GM19025 (cell line): Measurements from ENCODE around the gene MRFAP1.

Experiments used
- ATAC-seq: cut with Tn5 transposase; IDR thresholded peaks from one replicate; pipeline ENCODE4 v1.9.1; 2021; ENCODE audit warnings: mild to moderate bottlenecking, low read depth, moderate library complexity; ENCODE audit not compliant: unreplicated experiment

The MRFAP1 gene

DNA sequence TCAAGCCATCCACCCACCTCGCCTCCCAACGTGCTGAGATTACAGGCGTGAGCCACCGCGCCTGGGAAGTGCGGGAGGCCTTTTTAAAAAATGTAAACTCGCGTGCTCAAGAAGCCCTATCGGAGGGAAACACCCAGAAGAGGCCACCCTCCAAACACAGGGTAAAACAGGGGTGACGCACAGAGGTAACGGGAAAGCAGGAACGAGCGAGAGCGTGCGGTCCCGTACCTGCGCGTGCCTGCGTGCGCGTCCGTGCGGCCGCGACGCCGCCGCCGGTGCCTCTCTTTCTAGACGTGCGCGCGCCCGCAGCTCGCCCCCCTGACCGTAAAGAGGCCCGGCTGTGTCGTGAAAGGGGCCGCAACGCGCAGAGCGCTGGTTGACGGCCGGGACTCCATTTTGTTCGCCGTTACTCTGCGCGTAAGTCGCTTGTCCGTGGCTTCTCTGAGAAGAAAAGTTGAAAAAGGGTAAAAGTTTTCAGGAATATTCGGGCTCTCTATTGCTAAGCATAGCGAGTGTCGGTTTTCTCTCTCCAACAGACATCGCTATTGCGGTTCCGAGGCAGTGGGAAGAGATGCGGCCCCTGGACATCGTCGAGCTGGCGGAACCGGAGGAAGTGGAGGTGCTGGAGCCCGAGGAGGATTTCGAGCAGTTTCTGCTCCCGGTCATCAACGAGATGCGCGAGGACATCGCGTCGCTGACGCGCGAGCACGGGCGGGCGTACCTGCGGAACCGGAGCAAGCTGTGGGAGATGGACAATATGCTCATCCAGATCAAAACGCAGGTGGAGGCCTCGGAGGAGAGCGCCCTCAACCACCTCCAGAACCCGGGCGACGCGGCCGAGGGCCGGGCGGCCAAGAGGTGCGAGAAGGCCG is at the start of gene MRFAP1:
TSS of gene MRFAP1 (plus strand) at position 394 of the 872 bp plus-strand sequence. CDS start at position 572, 178 bp downstream.
- peak; percentile 76 for ATAC-seq

DNA sequence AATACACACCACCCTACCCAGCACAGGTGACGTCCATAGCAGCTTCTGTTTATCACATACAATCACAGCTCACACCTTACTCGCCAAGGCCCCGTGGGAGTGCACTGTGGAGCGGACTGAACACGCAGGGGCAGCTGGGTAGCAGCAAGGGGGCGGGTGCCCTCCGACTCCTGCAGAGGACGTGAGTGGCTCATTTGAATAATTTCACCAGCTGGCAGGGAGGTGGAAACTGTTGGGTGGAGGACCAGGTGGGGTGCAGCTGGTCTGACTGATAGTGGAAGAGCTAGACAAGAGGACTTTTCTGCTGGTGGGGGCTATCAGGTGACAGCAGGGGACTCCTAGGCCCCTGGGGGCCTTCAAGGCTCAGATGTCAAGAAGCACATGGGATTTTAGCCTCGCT is 49.2 kb upstream of the MRFAP1 start:
- ATAC-seq, result peak; percentile 55

DNA sequence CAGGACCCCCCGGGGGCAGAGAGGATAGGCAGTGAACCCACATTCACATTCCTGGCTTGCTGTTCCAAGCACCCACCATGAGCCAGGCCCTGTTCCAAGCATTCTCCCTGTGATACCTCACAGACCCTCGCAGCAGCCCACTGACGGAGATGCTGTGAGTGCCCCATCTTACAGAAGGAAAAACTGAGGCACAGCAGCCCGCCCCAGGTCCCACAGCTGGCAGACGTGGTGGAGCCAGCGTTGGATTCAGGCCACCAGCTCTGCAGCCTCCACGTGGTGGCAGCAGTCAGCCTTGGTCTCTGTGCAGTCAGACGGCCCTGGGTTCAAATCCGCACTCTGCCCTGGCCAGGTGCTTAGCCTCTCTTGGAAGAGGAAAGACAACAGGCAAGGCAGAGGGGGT is 48.7 kb upstream of the MRFAP1 start:
- ATAC-seq, result no peak

DNA sequence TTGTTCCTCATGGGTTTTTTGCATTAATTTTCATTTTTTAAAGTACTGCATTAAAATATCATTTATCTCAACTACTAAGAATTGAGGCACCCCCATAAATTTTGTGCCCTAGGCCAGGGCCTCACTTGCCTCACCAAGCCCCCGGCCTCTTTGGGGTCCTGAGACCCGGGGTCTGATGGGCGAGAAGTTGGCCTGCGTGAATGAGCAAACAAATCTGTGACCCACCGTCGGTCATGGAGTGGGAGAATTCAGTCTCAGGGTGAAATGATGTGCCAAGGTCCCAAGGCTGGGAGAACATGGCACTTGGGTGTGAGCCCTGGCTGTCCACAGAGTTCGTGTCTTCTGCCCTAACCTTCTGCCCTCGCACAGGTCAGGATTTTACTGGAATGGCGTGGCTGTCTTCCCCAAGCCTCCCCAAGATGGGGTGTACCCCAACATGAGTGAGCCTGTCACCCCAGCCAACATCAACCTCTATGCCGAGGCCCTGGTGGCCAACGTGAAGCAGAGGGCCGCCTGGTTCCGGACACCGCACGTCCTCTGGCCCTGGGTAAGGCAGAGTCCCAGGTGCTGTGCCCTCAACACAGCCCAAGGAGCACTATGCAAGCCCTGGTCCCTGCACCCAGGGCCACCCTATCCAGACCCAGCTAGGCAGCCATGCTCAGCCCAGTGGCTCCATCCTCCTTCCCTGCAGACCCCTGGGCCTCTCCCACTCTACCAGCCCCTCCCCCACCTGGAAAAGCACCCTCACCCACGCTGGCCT is 47.5 kb upstream of the MRFAP1 start:
- no peak for ATAC-seq

DNA sequence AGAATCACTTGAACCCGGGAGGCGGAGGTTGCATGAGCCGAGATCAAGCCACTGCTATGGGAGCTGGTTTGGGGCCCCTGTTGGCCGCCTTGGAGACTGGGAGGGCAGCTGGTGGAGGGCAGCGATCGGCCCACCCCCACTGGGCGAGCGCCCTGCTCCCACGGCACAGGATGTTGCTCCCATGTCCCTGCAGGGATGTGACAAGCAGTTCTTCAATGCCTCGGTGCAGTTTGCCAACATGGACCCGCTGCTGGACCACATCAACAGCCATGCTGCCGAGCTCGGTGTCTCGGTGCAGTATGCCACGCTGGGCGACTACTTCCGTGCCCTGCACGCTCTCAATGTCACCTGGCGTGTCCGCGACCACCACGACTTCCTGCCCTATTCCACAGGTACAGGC is 46.1 kb upstream of the MRFAP1 start:
- ATAC-seq, result no peak

DNA sequence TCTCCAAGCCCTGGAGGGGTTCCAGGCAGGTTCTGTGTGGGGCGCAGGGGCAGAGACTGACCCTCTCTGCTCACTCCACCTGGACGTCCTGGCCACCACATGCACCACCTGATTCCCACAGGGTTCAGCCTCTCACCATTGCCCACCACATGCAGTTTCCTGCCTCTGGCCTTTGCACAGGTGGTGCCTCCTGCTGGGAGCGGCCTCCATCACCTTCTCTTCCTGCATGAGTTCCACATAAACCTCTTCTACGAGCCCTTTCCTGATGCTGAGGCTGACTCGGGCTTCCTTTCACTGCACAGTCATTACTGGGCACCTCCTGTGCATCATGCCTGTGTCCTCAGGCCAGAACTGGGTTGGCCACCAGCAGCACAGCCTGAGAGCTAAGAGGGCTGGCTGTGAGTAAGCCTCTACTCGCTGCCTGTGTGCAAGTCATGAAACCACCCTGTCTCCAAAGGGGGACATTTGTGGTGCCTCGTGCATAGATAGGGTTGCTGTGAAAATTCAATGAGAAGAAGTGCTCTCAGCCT is 45.6 kb upstream of the MRFAP1 start:
- no peak for ATAC-seq

DNA sequence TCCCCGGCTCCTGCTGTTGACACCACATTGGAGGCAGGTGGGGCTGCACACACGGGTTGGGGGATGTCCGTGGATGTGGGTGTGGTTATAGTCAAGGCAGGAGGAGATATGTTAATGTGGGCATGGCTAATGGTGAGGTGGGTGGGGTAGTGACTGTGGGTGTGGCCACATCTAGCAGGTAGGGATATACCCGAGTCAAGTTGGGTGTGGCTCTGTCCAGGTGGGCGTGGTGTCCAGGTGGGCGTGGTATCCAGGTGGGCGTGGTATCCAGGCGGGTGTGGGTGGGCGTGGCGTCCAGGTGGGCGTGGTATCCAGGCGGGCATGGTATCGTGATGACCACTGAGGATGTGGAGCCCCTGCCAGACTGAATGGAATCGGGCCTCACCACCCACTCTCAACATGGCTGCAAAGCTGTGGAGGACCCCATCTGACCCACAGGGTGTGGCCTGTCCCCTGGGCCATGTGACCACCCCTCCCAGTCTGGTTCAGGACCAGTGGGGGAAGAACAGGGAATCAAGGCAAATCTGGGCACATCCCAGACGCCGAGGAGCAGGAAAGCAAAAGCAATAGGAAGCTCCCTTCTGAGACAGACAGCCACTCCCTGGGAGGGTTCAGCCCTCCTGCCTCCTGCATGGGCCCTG is 44.5 kb upstream of the MRFAP1 start:
- ATAC-seq, result no peak

DNA sequence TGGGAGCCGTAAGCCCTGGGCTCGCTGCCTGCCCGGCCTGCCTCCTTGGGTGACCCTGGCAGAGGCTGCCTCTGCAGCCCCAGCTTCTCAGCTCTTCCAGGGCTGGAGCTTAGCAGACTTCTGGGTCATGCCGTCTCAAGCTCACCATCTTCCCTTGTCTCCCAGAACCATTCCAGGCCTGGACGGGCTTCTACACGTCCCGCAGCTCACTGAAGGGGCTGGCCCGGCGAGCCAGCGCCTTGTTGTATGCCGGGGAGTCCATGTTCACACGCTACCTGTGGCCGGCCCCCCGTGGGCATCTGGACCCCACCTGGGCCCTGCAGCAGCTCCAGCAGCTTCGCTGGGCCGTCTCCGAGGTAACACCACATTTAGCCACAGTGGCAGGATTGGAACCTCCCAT is 43.5 kb upstream of the MRFAP1 start:
- ATAC-seq, result no peak

DNA sequence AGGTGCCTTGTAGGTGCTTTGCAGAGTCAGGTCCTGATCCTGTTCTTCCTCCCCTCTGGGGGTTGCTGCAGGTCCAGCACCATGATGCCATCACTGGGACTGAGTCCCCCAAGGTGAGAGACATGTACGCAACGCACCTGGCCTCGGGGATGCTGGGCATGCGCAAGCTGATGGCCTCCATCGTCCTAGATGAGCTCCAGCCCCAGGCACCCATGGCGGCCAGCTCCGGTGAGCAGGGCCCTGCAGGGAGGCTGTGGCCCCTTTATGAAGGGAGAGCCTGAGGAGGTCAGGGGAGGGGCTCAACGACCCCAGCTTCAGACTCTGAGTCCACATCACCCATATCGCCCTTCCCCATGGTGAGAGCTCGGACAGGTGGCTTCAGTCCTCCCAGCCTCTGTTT is 42.4 kb upstream of the MRFAP1 start:
- no peak for ATAC-seq

DNA sequence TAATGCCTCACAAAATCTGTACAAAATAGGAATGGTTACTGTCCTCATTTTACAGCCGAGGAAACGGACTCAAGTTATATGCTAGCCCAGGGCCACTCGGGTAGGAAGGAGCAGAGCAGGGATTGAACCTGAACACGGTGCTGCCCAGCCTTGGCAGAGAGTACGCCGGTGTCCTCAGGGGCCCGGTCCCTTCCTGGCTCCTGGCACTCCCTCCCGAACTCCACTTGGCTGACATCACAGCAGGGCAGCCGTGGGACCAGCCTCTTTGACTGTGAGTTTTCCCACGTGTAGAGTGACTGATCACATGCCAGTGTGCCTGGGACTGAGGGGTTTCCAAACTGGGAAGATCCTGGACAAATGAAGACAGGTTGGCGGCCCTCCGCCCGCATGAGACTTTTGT is 41.8 kb upstream of the MRFAP1 start:
- ATAC-seq, result no peak

DNA sequence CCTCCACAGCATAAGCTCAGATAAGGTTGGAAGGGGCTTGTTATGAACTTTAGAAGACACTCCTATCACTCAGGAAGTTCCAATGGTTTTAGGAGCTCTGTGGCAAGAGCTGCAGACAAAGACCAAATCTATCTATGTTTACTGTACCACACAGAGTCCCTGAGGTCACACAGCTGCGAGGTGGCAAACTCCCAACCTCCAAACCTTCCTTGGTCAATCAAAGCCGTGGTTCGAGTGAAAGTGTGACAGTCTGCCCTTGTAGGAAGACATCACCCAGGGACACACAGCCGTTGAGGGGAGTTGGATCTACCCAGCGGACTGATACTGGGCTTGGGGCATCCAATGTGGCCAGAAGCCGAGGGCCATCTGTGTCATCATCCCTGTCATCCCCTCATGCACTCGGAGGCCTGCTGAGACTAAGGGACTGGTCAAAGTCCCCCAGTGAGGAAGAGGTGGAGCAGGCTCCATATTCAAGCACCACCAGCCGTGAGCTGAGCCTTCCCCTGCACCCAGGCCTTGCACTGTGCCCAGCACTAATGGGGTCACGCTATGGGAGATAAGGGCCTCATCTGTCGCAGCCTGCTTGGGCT is 38.7 kb upstream of the MRFAP1 start:
- no peak for ATAC-seq

DNA sequence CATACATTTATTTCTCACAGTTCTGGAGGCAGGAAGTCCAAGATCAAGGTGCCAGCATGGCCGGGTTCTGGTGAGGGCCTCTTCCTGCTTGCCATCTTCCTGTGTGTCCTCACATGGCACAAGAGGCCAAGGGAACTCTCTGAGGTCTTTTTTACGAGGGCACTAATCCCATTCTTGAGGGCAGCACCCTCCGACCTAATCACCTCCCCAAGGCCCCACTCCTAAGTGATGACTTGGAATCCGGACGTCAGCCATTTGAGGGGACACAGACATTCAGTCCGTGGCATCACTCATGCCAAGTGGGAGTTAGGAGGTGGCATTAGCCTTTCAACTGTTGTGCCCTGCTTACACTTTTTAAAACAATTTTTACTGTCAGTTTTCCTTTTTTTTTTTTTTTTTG is 38.2 kb upstream of the MRFAP1 start:
- no peak for ATAC-seq

DNA sequence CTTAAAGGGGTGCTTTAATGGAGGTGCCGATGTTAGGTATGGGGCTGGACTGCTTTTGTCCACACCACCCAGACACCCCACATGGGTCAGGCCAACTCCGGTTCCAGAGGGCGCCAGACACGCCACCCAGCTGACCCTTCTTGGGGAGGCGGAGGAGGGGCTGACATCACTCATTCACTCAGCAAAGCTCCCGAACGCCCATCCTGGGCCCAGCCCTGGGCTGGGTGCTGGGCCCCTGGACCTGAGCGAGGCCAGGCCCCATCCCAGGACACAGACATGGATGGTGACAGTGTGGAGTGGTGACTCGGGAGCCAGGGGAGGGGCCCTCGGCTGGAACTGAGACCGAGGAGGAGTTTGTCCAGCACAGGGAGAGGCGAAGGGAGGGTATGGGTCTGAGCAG is 37.4 kb upstream of the MRFAP1 start:
- no peak for ATAC-seq

DNA sequence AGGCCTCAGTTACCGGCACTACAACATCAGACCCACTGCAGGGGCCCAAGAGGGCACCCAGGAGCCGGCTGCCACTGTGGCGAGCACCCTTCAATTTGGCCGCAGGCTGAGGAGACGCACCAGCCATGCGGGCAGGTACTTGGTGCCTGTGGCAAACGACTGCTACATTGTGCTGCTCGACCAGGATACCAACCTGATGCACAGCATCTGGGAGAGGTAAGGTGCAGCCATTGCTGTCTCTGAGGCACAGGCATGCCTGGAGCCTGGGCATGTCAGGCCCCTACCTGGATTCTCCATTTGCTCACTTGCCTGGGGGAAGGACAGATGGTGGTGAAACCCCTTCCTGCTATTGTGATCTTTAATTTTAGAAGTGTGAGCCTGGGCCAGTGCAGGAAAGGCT is 35.4 kb upstream of the MRFAP1 start:
- no peak for ATAC-seq

DNA sequence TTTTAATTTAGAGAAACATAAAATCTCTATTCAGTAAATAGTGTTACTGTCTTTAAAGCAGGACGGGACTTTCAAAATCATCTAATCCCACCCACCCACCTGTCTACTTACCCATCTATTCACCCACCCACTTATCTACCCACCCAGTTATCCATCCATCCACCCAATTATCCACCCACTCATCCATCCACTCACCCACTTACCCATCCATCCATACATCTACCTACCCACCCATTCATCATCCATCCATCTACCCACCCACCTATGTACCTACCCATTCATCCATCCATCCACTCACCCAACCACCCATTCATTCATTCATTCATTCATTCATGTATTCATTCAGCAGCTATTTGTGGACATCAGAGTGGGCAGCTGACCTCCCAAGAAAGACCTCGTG is 34.9 kb upstream of the MRFAP1 start:
- ATAC-seq, result no peak

DNA sequence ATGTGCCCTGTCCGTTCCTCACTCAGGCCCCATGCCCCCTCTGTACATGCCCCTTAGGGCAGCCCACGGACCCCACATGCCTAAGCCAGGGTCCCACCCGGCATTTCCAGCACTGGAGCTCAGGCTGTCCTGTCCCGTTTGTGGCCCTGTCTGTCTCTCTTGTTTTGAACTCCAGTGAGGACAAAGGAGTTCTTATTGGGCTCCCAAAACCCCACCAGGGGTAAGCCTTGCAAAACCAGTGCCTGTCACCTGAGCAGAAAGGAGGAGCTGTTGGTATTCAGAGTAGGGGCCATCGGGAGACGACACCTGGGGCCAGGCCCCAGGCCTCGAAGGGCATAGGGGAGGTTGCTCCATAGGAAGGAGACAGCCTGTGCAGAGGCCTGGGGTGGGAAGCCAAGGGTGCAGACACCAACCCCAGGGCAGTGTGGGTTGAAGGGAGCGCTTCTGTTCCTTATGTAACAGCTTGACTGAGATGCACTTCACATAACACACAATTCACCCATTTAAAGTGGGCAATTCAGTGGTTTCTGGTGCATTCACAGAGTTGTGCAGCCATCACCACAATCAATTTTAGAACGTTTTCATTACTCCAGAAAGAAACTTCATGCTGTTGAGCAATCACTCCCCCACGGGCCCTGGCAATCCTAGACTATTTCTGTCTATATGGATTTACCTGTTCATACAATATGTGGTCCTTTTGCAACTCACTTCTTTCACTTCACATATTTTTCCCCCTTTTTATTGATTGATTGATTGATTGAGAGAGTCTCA is 33.8 kb upstream of the MRFAP1 start:
- ATAC-seq, result no peak

DNA sequence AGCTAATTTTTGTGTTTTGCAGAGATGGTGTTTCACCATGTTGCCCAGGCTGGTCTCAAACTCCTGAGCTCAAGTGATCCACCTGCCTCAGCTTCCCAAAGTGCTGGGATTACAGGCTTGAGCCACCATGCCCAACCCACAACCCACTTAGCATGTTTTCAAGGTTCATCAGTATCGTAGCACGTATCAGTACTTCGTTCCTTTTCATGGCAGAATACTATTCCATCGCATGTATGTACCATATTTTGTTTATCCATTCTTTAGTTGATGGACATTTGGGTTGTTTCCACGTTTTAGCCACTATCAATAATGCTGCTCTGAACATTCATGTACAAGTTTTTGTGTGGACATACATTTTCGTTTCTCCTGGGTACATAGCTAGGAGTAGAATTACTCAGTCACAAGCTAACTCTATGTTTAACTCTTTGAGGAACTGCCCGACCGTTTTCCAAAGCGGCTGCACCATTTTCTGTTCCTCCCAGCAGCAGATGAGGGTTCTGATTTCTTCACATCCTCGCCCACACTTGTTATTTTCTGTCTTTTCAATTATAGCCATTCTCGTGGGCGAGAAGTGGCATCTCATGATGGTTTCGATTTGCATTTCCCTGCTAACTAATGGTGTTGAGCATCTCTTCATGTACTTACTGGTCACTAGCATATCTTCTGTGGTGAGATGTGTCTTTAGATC is 33.0 kb upstream of the MRFAP1 start:
- no peak for ATAC-seq

DNA sequence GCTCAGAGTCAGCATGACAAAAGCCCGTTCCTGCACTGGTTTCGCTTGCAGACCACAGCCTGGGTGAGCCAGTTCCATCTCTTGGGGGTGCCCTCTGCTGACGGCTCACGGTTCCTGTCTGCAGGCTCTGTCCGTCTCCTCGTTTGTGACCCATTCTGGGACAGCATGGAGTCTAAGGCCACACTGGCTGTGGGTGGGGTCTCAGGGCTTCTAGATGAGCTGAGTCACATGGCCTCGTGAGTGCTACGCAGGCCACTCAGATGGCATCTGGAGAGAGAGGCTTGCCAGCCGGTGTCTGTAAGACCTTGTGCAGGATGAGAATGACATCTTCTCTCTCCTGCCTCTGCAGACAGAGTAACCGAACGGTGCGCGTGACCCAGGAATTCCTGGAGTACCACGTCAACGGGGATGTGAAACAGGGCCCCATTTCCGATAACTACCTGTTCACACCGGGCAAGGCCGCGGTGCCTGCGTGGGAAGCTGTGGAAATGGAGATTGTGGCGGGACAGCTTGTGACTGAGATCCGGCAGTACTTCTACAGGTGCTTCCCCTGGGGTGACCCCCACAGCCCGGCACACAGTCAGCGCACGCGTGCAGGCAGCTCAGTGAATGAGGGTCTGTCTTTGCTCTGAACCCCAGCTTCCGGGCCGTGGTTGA is 31.6 kb upstream of the MRFAP1 start:
- ATAC-seq, result no peak
